Activated naive CD4-positive, alpha-beta T cell (primary cell): ENCODE data around the gene RAD51B.
"Not testable (repeated sequence)": the region's sequence is repeated elsewhere in the genome, so short reads cannot be mapped to it uniquely, and the experiment has no call there.

Experiments used
- DNase-seq, 4 experiments: peaks; one replicate each; lab custom pipeline; 2025; lab: John Stamatoyannopoulos, UW

The RAD51B gene

DNA sequence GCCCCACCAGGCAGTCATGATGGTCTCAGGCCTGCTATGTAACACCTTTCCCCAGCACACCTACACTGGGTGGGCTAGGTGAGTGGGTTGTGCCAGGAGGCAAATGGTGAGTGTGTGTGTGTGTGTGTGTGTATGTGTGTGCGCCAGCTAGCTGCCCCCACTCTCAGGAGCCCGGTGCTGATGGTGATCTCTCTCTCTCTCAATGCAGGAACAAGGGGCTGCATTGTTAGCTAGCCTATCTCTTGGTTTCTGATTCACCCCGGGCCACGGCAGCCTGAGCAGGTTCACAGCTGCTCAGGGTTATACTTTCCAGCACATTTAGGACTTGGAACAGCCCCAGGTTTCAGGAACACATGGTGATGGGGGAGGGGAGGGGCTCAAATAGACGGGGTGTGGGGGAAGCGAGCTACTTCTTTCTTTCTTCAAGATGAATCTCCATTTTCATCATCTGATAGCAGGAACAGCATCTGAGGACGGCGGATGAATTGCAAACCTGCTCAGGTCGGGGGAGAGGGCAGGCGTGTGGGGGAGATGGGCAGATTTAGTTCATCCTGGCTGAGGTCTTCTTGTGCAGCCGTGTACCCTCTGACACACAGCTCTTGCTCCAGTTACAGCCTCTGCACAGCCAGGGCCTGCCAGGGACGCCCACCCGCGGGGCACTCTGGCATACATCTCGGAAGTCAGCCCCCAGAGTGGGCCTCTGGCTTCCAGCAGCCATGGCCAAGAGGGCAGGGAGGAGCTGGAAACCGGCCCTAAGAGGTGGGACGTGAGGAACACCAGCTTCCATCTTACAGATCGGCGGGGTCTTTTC lies 835.6 kb downstream of the RAD51B start:
- DNase-seq, result no peak

DNA sequence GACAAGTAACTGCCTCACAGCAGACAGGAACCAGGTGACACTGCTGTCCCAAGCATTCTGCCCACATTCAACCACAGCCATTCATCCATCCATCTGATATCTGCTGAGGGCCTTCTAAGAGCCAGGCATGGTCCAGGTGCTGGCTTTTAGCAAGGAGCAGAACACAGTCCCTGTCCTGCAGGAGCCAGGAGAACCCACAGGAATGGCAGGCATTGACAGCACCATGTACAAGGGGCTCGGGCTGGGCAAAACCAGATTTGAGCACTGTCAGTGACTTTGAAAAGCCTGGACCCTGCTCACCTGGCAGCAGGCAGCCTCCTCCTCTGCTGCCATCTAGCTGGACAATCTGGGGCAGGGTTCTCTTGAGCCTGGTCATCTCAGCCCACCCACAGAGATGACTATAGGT lies 836.3 kb downstream of the RAD51B start:
- DNase-seq, result no peak

DNA sequence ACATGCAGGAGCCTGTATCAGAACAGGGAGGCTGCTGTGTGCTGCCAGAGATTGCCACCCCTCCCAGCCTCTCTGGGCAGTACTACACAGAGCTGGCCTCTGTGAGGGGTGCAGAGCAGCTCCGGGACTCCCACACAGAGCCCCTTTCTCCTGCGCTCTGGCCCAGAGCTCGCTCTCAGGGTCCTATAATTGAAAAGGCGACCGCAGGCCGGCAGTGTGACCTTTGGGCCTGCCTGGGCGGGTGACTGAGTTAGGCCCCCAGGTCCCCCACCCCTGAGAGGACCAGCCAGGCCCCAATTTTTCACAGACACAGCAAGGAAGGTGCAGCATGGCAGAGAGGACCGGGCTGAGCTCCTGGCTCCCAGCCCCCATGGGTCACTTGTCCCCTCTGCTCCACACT lies 836.9 kb downstream of the RAD51B start:
- DNase-seq, result no peak

DNA sequence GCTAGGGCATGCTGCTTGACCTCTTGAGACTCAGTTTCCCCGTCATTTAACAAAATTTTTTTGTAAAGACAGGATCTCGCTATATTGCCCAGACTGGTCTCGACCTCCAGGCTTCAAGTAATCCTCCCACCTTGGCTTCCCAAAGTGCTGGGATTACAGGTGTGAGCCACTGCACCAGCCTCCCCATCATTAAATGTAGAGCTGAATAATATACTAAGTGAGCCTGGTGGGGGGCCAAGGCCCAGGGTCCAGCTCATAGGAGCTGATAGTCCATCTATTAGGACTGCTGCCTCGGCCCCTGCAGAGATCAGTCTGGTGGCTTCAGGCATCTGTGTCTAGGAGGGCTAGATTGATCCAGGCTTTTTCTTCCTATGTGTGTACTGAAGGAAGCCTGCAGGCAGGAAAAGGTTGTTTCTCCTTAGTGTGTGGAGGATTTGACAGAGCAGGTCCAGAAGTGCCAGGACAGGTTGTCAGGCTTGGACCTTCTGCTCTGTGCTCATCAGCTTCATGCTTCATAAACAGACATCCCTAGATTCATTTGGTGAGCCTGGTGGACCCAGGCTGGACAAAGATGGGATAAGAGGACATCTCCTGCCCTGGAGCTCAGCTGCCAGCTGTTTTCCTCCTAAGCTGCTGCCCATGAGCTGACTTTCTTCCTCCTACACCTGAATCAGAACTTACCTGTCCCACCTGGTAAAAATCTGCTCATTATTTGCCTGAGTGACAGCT lies 837.9 kb downstream of the RAD51B start:
- DNase-seq, result no peak

DNA sequence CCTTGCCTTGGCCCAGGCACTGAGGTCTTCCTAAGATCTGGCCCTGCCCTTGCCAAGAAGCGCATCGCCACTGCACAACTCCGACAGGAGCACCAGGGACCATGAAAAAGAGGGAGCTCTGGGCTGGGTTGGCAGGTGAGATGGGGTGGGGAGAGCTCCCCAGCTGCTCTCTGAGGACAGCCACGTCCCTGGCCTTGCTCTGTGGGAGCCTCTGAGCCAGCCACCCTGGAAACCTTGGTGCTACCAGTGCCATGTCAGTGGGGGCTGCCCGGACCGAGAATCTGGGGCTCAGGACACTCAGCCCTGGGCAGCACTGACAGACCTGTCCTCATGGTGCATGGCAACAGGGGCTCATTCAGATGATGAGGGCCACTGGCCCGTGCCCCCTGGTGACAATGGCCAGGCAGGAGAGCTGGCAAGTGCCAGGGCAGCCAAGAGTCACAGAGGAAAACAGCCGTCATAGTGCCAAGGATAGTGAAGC lies 838.5 kb downstream of the RAD51B start:
- no peak for DNase-seq

- no peak for DNase-seq
Observed at GRCh38 chr14:68658943-68659931, 839.7 kb downstream of the RAD51B start.

GRCh38 chr14:68660495-68660894 lies 840.9 kb downstream of the RAD51B start:
- DNase-seq, result no peak

DNA sequence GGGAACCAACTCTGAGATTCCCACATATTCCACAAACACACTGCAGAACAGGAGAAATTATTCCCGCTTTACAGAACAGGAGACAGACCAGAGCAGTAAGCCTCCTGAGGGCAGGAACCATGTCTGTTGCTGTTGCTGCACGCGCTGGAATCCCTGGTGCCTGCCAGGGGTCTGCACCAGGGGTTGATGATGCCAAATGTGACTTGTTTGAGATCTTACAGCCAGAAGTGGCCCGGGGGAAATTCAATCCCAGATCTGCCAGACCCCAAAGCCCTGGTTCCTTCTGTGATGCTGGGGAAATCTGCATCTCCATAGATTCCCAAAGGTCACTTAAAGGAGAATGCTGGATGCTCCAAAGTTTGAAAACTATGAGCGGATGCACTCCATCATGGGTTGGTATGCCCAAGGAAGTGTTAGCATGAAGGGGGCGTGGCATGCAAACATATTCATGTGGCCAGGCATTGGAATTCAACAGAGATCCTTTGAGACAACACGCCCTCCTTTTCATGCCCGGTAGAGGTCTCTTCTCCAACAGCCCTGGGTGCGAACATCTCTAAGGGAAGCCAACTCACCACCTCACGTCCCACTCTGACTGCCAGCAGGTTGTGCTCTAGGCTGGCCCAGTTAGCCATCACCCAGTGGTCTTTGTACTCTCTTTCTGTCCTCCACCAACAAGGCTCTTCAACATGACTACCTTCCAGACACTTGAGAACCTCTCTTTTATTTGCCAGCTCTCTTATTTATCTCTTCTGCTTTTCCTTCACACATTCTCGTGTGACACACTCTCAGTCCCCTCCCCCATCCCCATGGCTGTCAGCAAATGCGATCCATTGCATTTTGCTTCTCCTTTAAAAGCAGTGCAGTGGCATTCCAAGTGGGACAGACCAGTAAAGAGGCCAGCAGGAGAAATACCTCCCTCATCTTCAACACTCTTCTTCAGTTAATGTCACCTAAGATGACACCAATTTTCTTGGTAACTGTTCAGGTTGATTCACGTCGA lies 841.9 kb downstream of the RAD51B start:
- DNase-seq, result no peak

DNA sequence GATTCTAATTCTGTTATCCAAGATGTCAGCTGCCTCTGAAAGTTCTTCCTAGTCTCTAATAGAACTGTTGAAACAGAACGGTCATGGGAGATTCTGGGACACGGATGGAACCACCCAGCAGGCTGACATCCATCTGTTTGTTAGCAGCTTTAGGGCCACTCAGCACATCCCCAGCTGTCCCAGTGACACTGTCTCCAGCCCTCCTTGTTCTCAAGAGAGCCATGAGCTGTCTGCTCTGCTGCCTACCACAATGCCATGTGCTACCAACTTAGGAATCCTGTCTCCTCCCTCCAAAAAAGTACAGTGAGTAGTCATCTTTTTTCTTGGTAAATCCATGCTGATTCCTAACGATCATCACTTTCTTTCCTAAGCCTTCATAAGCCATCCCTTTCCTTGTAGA lies 842.8 kb downstream of the RAD51B start:
- DNase-seq, result no peak

- DNase-seq, result not testable (repeated sequence)
Observed at GRCh38 chr14:68662826-68663225, 843.2 kb downstream of the RAD51B start.

DNA sequence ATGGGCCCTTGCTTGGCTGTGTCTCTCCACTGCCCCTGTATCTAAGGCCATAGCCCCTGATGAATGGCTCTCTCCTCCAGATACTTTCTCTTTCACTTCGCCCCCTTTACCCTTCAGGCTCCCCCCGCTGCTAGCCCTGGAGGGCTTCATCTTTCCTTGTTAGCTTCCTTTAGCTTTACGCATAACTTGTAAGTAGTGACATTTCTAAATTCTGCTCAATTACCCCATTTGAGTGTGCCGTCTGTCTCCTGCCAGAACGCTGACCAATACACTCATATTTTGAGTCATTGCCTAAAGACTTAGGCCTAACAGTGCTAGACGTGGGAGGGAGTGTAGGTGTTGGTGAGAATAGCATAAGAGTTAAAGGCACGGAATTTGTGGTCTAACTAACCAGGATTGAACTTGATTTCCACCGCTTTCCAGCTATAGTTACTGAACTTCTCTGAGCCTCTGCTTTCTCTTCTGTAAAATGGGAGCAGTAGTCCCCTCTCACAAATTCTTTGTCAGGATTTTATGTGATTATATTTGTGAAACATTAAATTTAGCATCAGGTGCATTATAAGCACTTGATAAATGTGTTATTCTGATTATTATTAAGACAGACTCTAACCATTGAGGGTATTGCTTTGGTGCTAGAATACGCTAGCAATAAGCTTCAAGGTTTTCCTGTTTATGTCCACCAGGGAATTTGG lies 844.0 kb downstream of the RAD51B start:
- no peak for DNase-seq

DNA sequence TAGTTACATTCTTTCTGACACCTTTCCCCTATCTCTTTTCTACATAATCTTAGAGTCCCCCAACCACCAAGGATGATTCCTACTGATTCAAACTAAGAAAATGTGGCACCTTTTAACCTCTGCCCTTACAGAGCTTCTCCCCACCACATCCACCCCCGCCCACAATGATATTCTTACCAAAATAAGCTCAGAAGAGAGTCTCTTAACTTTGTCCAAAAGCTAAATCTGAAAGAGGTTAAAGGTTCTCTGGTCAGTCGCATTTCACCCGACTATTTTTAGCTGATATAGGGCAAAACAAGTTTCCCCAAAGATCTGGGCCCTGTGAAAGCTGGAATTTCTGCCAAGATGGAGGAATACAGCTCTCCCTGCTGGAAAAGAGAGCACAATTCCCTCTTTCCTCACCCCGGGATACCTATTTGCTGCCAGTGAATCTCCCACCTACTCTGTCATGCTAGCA lies 844.7 kb downstream of the RAD51B start:
- no peak for DNase-seq

DNA sequence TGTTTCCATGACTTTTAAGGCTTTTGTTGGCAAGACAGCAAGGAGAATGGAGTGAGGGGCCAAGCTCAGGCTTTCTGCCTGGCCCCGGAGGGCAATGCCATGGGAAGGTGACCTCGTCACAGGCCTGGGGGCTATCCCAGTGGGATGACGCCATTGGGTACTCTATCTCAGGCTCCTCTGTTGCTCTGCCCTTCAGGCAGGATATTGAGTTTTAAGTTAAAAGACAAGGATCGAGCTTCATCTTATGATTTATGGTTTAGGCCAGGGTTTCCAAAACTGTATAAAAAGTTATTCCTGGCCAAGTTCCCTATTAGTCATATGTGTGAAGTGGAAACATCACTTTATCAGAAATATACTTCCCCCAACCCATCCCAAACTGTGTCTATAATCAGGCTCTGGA lies 845.6 kb downstream of the RAD51B start:
- no peak for DNase-seq

DNA sequence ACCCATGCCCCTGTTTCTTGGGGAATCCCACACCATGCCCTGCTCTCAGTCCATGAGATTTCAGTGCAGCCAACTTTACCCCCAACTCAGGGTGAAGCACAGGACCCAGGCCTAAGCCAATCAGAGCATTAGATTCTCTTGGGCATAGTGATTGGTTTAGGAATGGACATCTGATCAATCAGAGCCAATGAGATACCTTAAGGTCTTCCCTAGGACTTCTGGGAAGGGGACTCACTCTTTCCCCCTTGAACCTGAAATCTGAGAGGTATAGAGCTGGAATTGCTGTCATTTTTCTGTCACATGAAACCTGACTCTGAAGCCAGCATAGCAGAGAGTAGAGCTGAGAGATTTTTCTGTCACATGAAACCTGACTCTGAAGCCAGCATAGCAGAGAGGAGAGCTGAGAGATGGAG lies 846.2 kb downstream of the RAD51B start:
- no peak for DNase-seq

GRCh38 chr14:68666236-68666635 lies 846.7 kb downstream of the RAD51B start:
- no peak for DNase-seq

DNA sequence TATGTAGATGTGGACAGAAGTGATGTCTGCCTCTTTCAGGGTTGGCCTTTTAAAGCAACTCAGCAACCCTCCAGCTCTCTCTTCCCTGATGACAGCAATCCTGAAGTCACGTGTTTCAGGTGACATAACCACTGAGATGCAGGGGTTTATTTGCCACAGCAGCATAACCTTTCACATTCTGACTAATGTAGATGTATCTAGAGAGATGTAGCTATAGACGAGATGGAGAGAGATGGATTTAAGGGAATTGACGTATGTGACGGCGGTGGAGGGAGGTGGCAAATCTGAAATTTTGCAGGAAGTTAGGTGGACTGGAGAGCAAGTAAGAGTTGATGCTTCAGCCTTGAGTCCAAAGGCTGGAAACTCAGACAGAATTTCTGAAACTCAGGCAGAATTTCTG lies 847.3 kb downstream of the RAD51B start:
- no peak for DNase-seq

GRCh38 chr14:68667313-68667791 lies 847.8 kb downstream of the RAD51B start:
- no peak for DNase-seq

GRCh38 chr14:68668028-68668427 lies 848.4 kb downstream of the RAD51B start:
- no peak for DNase-seq

- DNase-seq, result no peak
Observed at GRCh38 chr14:68668531-68668930, 849.0 kb downstream of the RAD51B start.

DNA sequence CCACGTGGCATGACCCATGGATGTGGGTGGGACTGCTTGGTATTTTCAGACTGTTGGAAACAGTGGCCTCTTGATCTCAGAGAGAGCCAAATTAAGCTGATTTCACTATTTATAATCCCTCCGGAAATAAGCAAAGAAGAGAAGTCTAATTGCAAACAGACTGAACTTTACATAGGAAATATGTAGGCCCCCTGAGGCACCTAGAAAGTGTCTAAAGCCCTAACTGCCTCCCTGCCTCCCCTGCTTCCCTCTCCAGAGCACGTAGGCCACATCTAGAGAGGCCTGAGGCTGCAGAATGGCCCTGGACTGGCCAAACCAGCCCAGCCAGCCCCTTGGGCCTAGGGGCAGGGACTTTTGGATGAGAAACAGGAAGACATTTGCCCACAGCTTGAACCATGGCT lies 849.5 kb downstream of the RAD51B start:
- no peak for DNase-seq
